ENCODE measurements around the gene ZAP70.

Gene ZAP70

DNA sequence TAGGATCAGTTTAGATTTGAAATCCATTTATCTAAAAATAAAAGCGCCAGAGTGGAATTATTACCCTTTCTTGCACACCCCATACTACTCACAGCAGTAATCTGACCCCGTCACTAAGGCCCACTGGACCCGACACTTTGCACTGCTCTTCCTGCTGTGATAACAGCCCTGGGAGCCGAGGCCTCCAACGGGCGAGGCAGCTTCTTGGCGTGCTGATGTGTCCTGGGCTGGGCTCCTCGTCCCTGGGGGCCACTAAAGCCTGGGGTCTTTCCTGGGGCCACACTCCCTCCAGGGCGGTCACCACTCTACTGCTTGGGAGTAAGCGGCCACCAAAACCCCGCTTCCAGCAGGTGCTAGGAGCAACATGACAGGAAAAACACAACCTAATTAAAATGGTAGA, 61.7 kb downstream of the ZAP70 start:
- no peak for DNase-seq (ENCODE audit: low spot score)
- FAIRE-seq: no peak

DNA sequence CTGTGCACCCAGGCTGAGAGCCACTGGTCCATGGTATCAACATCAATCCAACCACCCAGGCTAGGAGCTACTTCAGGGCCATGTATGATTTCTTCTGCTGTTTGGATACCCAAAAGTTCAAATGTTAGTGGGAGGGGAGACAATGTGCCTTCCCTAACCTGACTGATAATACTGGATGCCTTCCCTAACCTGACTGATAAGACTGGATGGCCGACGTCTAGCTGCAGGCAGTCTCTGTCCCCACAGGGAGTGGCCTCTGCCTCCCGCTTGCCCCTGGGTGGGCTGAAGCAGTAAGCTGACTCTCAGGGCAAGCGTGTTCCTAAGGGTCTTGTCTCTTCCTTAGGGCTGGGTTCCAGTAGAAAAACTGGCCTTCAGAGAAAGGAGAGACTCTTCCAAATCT, 65.8 kb downstream of the ZAP70 start:
- FAIRE-seq (no peak), DNase-seq (ENCODE audit: low spot score) (no peak)

DNA sequence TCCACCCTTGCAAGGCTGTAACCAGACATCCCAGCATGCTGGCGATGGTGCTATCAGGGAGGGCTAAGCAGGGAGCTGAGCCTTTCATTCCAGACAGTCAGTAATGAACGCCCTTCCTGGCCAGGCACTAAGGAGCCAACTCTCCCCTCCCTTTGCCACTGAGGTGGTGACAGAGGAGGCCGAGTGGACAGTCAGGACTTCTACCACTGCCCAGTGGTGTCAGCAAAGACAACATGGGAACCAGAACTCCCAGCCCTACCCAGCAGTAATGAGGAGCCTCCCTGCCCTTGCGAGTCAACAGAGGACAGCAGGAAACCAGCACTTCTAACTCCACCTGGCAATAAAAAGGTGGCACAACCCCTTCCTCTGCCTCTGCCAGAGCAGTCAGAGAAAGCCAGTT, 68.6 kb downstream of the ZAP70 start:
- no peak for DNase-seq (ENCODE audit: low spot score)
- no peak for FAIRE-seq

DNA sequence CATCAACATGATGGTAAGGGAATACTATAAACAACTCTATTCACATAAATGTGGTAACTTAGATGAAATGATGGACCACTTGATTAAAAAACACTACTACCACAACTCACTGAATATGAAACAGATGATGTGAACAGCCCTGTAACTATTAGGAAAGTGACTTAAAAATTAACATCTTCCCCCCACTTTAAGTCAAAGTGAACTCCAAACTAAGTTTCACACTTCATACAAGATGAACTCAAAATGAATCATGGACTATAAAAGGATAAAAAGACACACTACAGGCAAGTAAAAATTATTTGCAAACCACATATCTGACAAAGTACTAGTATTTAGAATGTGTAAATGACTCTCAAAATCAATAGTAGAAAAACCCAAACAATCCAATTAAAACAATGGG, 71.6 kb downstream of the ZAP70 start:
- DNase-seq (ENCODE audit: low spot score): no peak
- no peak for FAIRE-seq

DNA sequence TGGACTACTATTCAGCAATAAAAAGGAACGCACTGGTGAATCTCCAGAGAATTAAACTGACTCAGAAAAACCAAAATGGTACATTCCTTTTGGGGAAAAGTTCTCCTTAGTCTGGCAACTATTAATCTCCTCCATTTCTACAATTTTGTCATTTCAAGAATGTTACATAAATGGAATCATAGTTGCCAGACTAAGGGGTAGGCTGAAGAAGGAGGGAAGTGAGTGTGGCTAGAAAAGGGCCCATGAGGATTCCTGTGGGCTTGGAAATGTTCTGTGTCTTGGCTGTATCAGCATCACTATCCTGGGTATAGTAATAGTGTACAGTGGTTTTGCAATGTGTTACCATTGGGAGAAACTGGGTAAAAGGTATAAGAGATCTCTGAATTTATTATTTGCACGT, 72.4 kb downstream of the ZAP70 start:
- FAIRE-seq (no peak), DNase-seq (ENCODE audit: low spot score) (no peak)

DNA sequence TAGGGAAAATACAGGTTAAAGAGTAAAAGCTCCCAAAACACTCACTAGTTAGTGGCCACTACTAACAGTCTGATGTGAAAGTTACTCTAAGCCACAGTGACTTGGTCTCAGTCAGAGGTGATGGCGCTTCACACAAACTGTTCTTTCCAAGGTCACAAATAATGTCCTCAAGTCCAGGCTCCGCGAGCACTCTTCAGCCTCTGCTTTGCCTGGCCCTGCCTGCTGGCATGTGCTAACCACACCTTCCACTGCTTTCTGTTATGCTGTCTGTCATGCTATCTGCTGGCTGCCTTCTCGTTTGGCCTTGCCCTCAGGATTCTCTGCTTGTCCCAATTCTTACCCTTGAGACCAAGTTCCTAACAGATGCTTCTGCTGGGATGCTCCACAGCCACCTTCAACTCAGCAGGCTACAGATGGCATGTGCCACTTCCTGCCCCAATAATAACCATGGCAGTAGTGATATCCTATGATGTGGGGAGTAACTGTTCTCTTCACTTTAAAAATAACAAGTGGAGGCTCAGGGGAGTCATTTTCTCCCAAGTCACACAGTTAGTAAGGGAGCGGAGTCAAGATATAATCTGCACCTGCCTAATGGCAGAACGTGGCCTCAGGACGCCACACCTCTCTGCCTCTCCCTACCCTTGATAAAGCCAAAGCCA, 75.7 kb downstream of the ZAP70 start:
- FAIRE-seq (no peak), DNase-seq (ENCODE audit: low spot score) (no peak)
